HG02885 (cell line): ENCODE results near the gene HMOX1.
"Not testable (repeated sequence)": the region's sequence is repeated elsewhere in the genome, so short reads cannot be mapped to it uniquely, and the experiment has no call there.

Experiments
- ATAC-seq: cut with Tn5 transposase; IDR thresholded peaks from one replicate; pipeline ENCODE4 v1.9.1; 2021; ENCODE audit warnings: mild to moderate bottlenecking; ENCODE audit not compliant: unreplicated experiment, poor library complexity

Gene HMOX1

GRCh38 chr22:35349704-35350538 lies 31.0 kb upstream of the HMOX1 start:
- no peak for ATAC-seq

- peak; percentile 85 for ATAC-seq
These were observed 30.1 kb upstream of the HMOX1 start for GRCh38 chr22:35350539-35351503.

- no peak for ATAC-seq
These were observed 28.4 kb upstream of the HMOX1 start for GRCh38 chr22:35352214-35353111.

GRCh38 chr22:35353318-35353717 lies 27.6 kb upstream of the HMOX1 start:
- ATAC-seq, result no peak

GRCh38 chr22:35354068-35354467 lies 26.8 kb upstream of the HMOX1 start:
- no peak for ATAC-seq

- ATAC-seq, result no peak
These were observed 22.8 kb upstream of the HMOX1 start for GRCh38 chr22:35357883-35358621.

- no peak for ATAC-seq
These were observed 21.4 kb upstream of the HMOX1 start for GRCh38 chr22:35359380-35360065.

GRCh38 chr22:35361001-35361558 lies 19.8 kb upstream of the HMOX1 start:
- ATAC-seq, result no peak

- ATAC-seq, result no peak
These were observed 17.3 kb upstream of the HMOX1 start for GRCh38 chr22:35363566-35364086.

GRCh38 chr22:35364230-35364629 lies 16.7 kb upstream of the HMOX1 start:
- ATAC-seq, result not testable (repeated sequence)

GRCh38 chr22:35367331-35367886 lies 13.5 kb upstream of the HMOX1 start:
- ATAC-seq, result no peak

GRCh38 chr22:35368386-35368785 lies 12.5 kb upstream of the HMOX1 start:
- no peak for ATAC-seq

GRCh38 chr22:35369996-35370395 lies 10.9 kb upstream of the HMOX1 start:
- ATAC-seq, result no peak

GRCh38 chr22:35373781-35374180 lies 7.1 kb upstream of the HMOX1 start:
- ATAC-seq, result no peak

GRCh38 chr22:35375031-35375430 lies 5.9 kb upstream of the HMOX1 start:
- no peak for ATAC-seq

- no peak for ATAC-seq
These were observed 5.4 kb upstream of the HMOX1 start for GRCh38 chr22:35375526-35375925.

- peak; percentile 57 for ATAC-seq
These were observed 4.0 kb upstream of the HMOX1 start for GRCh38 chr22:35376728-35377472.
